KBM-7 (cell line): ENCODE measurements around the gene RPL4.
"Not testable (repeated sequence)": the region's sequence is repeated elsewhere in the genome, so short reads cannot be mapped to it uniquely, and the experiment has no call there.

Experiments
- DNase-seq: peaks from one replicate; pipeline ENCODE4 v3.0.0-alpha.2; 2015
- in situ Hi-C: fragments of 300-500 bp; cut with MboI; formaldehyde crosslinking; loops from 2 replicates; pipeline ENCODE4 v1.14.3; 2020; ENCODE audit warnings: low sequenced_read_pairs, low pct_unique_long_range_greater_than_20kb, mixed read lengths

RPL4 gene

GRCh38 chr15:66462627-66463026 is 42.0 kb downstream of the RPL4 start:
- DNase-seq, result no peak
- in situ Hi-C loops, result no loop called here

GRCh38 chr15:66461917-66462316 is 42.7 kb downstream of the RPL4 start:
- in situ Hi-C loops, result no loop called here
- no peak for DNase-seq

- in situ Hi-C loops, DNase-seq: not testable (repeated sequence)
Measured at GRCh38 chr15:66461294-66461693, 43.4 kb downstream of the RPL4 start.

- no peak for DNase-seq
- in situ Hi-C loops, result no loop called here
Measured at GRCh38 chr15:66459818-66460615, 44.6 kb downstream of the RPL4 start.

- in situ Hi-C loops, result no loop called here
- no peak for DNase-seq
Measured at GRCh38 chr15:66456211-66456610, 48.4 kb downstream of the RPL4 start.

- in situ Hi-C loops, result no loop called here
- DNase-seq, result no peak
Measured at GRCh38 chr15:66454143-66454542, 50.5 kb downstream of the RPL4 start.

GRCh38 chr15:66452971-66453580 is 51.6 kb downstream of the RPL4 start:
- in situ Hi-C loops, result no loop called here
- peak; percentile 44 for DNase-seq

GRCh38 chr15:66452420-66452819 is 52.2 kb downstream of the RPL4 start:
- DNase-seq, result no peak
- in situ Hi-C loops, result no loop called here
